WTC11 (cell line): Measurements from ENCODE around the gene NDUFS5.

Experiments
- ATF2 ChIP-seq: sonication (generic); formaldehyde crosslinking; IDR thresholded peaks from 2 replicates; pipeline ENCODE4 v1.8.1; 2022; ENCODE audit warnings: low read depth, missing genetic modification reagents, borderline replicate concordance
- ATF3 ChIP-seq: sonication (generic); formaldehyde crosslinking; conservative IDR thresholded peaks from 2 replicates; pipeline ENCODE4 v1.8.1; 2022; ENCODE audit warnings: mild to moderate bottlenecking, missing genetic modification reagents
- CREB1 ChIP-seq: sonication (generic); formaldehyde crosslinking; IDR thresholded peaks from 2 replicates; pipeline ENCODE4 v1.8.0; 2023; ENCODE audit warnings: mild to moderate bottlenecking, missing genetic modification reagents
- CTCF ChIP-seq: fragments of 200-600 bp; IDR thresholded peaks from 2 replicates; pipeline ENCODE4 v1.8.0; 2022; ENCODE audit warnings: antibody characterized with exemption
- IRF1 ChIP-seq: sonication (generic); formaldehyde crosslinking; IDR thresholded peaks from 2 replicates; pipeline ENCODE4 v1.8.0; 2023; ENCODE audit warnings: missing genetic modification reagents
- MAX ChIP-seq: sonication (generic); formaldehyde crosslinking; IDR thresholded peaks from 2 replicates; pipeline ENCODE4 v1.8.0; 2022; ENCODE audit warnings: mild to moderate bottlenecking, missing genetic modification reagents
- NFYB ChIP-seq: sonication (generic); formaldehyde crosslinking; conservative IDR thresholded peaks from 2 replicates; pipeline ENCODE4 v1.8.0; 2022; ENCODE audit warnings: low read depth, missing genetic modification reagents
- PRRX2 ChIP-seq: fragments of 250-450 bp; sonication (Bioruptor Pico); IDR thresholded peaks from 2 replicates; pipeline ENCODE4 v1.8.0; 2021; ENCODE audit warnings: mild to moderate bottlenecking
- RELA ChIP-seq: sonication (generic); formaldehyde crosslinking; IDR thresholded peaks from 2 replicates; pipeline ENCODE4 v1.8.1; 2022; ENCODE audit warnings: missing genetic modification reagents, mild to moderate bottlenecking, borderline replicate concordance
- TEAD4 ChIP-seq: sonication (generic); formaldehyde crosslinking; IDR thresholded peaks from 2 replicates; pipeline ENCODE4 v1.8.0; 2022; ENCODE audit warnings: mild to moderate bottlenecking, missing genetic modification reagents
- USF1 ChIP-seq: sonication (generic); formaldehyde crosslinking; IDR thresholded peaks from 2 replicates; pipeline ENCODE4 v1.8.0; 2022; ENCODE audit warnings: mild to moderate bottlenecking, missing genetic modification reagents
- USF2 ChIP-seq: sonication (generic); formaldehyde crosslinking; IDR thresholded peaks from 2 replicates; pipeline ENCODE4 v1.8.1; 2023; ENCODE audit warnings: mild to moderate bottlenecking, missing genetic modification reagents, moderate library complexity

- TF ChIP-seq NFYB (no peak), CTCF (no peak), ATF3 (CRISPR knock-in tag) (no peak), USF1 (CRISPR knock-in tag) (no peak), MAX (CRISPR knock-in tag) (no peak), PRRX2 (CRISPR knock-in tag) (no peak), TEAD4 (no peak), ATF2 (CRISPR knock-in tag) (no peak), IRF1 (CRISPR knock-in tag) (no peak), CREB1 (no peak), USF2 (CRISPR knock-in tag) (no peak), RELA (CRISPR knock-in tag) (no peak)
These were observed 21.5 kb downstream of the NDUFS5 start for GRCh38 chr1:39047374-39048229.
